HCT116 (cell line): ENCODE data around the gene DCLK3.

ENCODE experiments used
- CEBPB ChIP-seq: IDR thresholded peaks from 2 replicates; pipeline ENCODE4 v1.6.1; 2012; ENCODE audit warnings: low read depth
- CTCF ChIP-seq, 3 experiments: fragments of 200-600 bp in 1 of 3; sonication (generic) in 1 of 3; IDR thresholded peaks in 2 of 3; conservative IDR thresholded peaks in 1 of 3; 2 replicates each; pipeline ENCODE4 v1.5.1; 2012 to 2017; ENCODE audit warnings: low read depth in 2 of 3, low read length in 2 of 3, antibody characterized with exemption in 1 of 3, borderline replicate concordance in 1 of 3, control low read depth in 1 of 3, mild to moderate bottlenecking in 1 of 3, mixed read lengths in 1 of 3, mixed run types in 1 of 3, moderate library complexity in 1 of 3; ENCODE audit not compliant: insufficient read depth in 1 of 3
- EGR1 ChIP-seq: IDR thresholded peaks from 2 replicates; pipeline ENCODE4 v1.6.1; 2012; ENCODE audit warnings: low read depth
- EZH2 ChIP-seq: fragments of 200-600 bp; sonication (generic); IDR thresholded peaks from 2 replicates; pipeline ENCODE4 v1.6.1; 2017; ENCODE audit warnings: antibody characterized with exemption, mixed run types
- EZH2phosphoT487 ChIP-seq: fragments of 200-600 bp; IDR thresholded peaks from 2 replicates; pipeline ENCODE4 v1.6.1; 2018; ENCODE audit warnings: antibody characterized with exemption, borderline replicate concordance
- POLR2A ChIP-seq: IDR thresholded peaks from 2 replicates; pipeline ENCODE4 v1.7.0; 2011; ENCODE audit warnings: borderline replicate concordance; ENCODE audit not compliant: insufficient read depth, insufficient read length; ENCODE audit errors: extremely low read depth
- POLR2AphosphoS5 ChIP-seq: IDR thresholded peaks from 2 replicates; pipeline ENCODE4 v1.6.1; 2011; ENCODE audit warnings: mild to moderate bottlenecking, low read depth, low read length, moderate library complexity
- SIN3A ChIP-seq: IDR thresholded peaks from 2 replicates; pipeline ENCODE4 v1.6.1; 2012; ENCODE audit warnings: low read depth

DNA sequence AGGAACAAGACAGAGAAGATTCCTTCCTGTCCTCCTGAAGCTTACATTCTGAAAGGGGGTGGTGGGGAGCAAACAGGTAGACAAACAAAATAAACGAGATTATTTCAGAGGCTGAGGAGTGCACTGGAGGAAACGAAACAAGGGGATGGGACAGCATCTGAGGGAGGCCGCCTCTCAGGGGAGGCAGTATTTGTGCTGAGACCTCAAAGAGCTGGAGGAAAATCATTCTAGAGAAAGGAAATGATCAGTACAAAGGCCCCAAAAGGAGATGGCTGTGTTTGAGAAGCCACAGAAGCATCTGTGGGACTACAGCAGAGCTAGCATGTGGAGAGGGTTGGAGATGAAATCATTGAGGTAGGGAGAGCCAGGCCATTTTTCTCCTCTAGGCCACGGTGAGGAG is 55.1 kb downstream of the DCLK3 start:
- no peak for TF ChIP-seq CTCF (IDR thresholded peaks at IDR 0.05 in 2 of 3, conservative IDR thresholded peaks at IDR 0.05 in 1 of 3; ENCODE audit: borderline replicate concordance in 1 of 3, insufficient read depth in 1 of 3, low read depth in 2 of 3, low read length in 2 of 3)
- no peak for TF ChIP-seq EZH2
- no peak for TF ChIP-seq CEBPB
- TF ChIP-seq SIN3A, result no peak
- TF ChIP-seq EGR1, result no peak
- no peak for TF ChIP-seq POLR2A
- no peak for TF ChIP-seq EZH2phosphoT487
- TF ChIP-seq POLR2AphosphoS5, result no peak
